Cardiac fibroblast (primary cell): ENCODE measurements around the gene KRAS.

Experiments
- DNase-seq, 2 donors: peaks; one replicate each; pipeline versions ENCODE4 v3.0.0 to v3.0.0-alpha.2; 2010; ENCODE audit warnings: low read depth in 2 of 2
- H3K4me3 ChIP-seq, 2 donors: replicated peaks in 1 of 2; 1 replicate in 1 of 2; 2 replicates in 1 of 2; pipeline ENCODE4 v1.5.1; 2011; ENCODE audit warnings: low read depth in 2 of 2, low read length in 2 of 2, mild to moderate bottlenecking in 2 of 2, moderate library complexity in 1 of 2
- CTCF ChIP-seq: IDR thresholded peaks from one replicate; pipeline ENCODE4 v1.5.1; 2011; ENCODE audit warnings: low read depth, mild to moderate bottlenecking, low read length, inconsistent platforms

KRAS gene

GRCh38 chr12:25256826-25257225, 6.1 kb upstream of the KRAS start:
- no peak overlapping the region for H3K4me3 ChIP-seq
- no peak for TF ChIP-seq CTCF
- DNase-seq, result no peak

GRCh38 chr12:25256005-25256404, 5.3 kb upstream of the KRAS start:
- H3K4me3 ChIP-seq, result no peak overlapping the region
- TF ChIP-seq CTCF, result no peak
- DNase-seq, result no peak

GRCh38 chr12:25254271-25254880, 3.6 kb upstream of the KRAS start:
- H3K4me3 ChIP-seq, result no peak overlapping the region
- no peak for TF ChIP-seq CTCF
- DNase-seq, result no peak

GRCh38 chr12:25253371-25254068, 2.8 kb upstream of the KRAS start:
- no peak overlapping the region for H3K4me3 ChIP-seq
- no peak for DNase-seq
- TF ChIP-seq CTCF, result no peak

GRCh38 chr12:25252946-25253345, 2.2 kb upstream of the KRAS start:
- H3K4me3 ChIP-seq, result no peak overlapping the region
- TF ChIP-seq CTCF, result no peak
- DNase-seq, result no peak

- TF ChIP-seq CTCF, result no peak
- peak overlapping the region in 1 of 2 donors; percentile 56 for H3K4me3 ChIP-seq
- DNase-seq, result no peak
These were observed 1.0 kb upstream of the KRAS start for GRCh38 chr12:25251769-25252168.
